K562 (cell line): Measurements from ENCODE around the gene SERGEF.

Source experiments
- CHD2 ChIP-seq: IDR thresholded peaks from 2 replicates; pipeline ENCODE4 v1.6.1; 2011; ENCODE audit warnings: low read depth, low read length
- CTCF ChIP-seq, 3 experiments: IDR thresholded peaks in 2 of 3; conservative IDR thresholded peaks in 1 of 3; 2 replicates each; pipeline ENCODE4 v1.5.1; 2011 to 2012; ENCODE audit warnings: low read length in 3 of 3, mild to moderate bottlenecking in 3 of 3, control low read depth in 2 of 3, improper control_type of control experiment in 1 of 3, inconsistent platforms in 1 of 3, low read depth in 1 of 3, mixed read lengths in 1 of 3, moderate library complexity in 1 of 3; ENCODE audit not compliant: insufficient read depth in 2 of 3
- DPF2 ChIP-seq: fragments of 450-650 bp; IDR thresholded peaks from 2 replicates; pipeline ENCODE4 v1.6.1; 2016
- EP300 ChIP-seq: IDR thresholded peaks from 2 replicates; pipeline ENCODE4 v1.6.1; 2012; ENCODE audit warnings: low read length, improper control_type of control experiment
- ETV6 ChIP-seq, 3 experiments: fragments of 150-350 bp in 1 of 3; sonication (generic) in 1 of 3; formaldehyde crosslinking in 1 of 3; IDR thresholded peaks; 2 replicates each; pipeline versions ENCODE4 v1.6.1 to v1.8.0; 2014 to 2022; ENCODE audit warnings: borderline replicate concordance in 2 of 3, low read depth in 2 of 3, antibody characterized with exemption in 1 of 3, low read length in 1 of 3, mild to moderate bottlenecking in 1 of 3, missing genetic modification reagents in 1 of 3
- KDM1A ChIP-seq, 2 experiments: fragments of 450-650 bp; IDR thresholded peaks; 2 replicates each; pipeline ENCODE4 v1.6.1; 2016; ENCODE audit warnings: mild to moderate bottlenecking in 2 of 2
- USF1 ChIP-seq: sonication (generic); formaldehyde crosslinking; IDR thresholded peaks from 2 replicates; pipeline ENCODE4 v1.9.0; 2022; ENCODE audit warnings: mild to moderate bottlenecking, missing genetic modification reagents
- USF2 ChIP-seq: sonication (generic); formaldehyde crosslinking; IDR thresholded peaks from 2 replicates; pipeline ENCODE4 v1.5.0; 2020; ENCODE audit warnings: missing genetic modification reagents
- ZNF280B ChIP-seq: fragments of 250-450 bp; sonication (Bioruptor Pico); IDR thresholded peaks from 2 replicates; pipeline ENCODE4 v1.5.1; 2021; ENCODE audit warnings: mild to moderate bottlenecking

- TF ChIP-seq DPF2 (no peak), ETV6 (IDR thresholded peaks at IDR 0.05; ENCODE audit: borderline replicate concordance in 1 of 2, low read depth in 2 of 2, low read length in 1 of 2) (no peak), ETV6 (CRISPR knock-in tag; IDR thresholded peaks at IDR 0.05; ENCODE audit: borderline replicate concordance) (no peak), CTCF (IDR thresholded peaks at IDR 0.05 in 2 of 3, conservative IDR thresholded peaks at IDR 0.05 in 1 of 3; ENCODE audit: insufficient read depth in 2 of 3, low read depth in 1 of 3, low read length in 3 of 3) (no peak), EP300 (no peak), ZNF280B (CRISPR knock-in tag) (no peak), CHD2 (no peak), USF1 (CRISPR knock-in tag) (no peak), USF2 (CRISPR knock-in tag) (no peak), KDM1A (IDR thresholded peaks at IDR 0.05) (no peak)
Measured at GRCh38 chr11:17742019-17742418, 270.8 kb downstream of the SERGEF start.
